ENCODE results near the gene DNAH11. TPM values are rescaled to one million over a fixed set of nuclear protein-coding genes. Genes with fewer than 3 reads are reported as not detected.
"Not testable (repeated sequence)": the region's sequence is repeated elsewhere in the genome, so short reads cannot be mapped to it uniquely, and the experiment has no call there.

DNAH11 gene
- total RNA-seq, 1 experiment from 2014 or later: 0.15 TPM

- ChIA-PET POLR2A (no interaction called here), CTCF (interaction anchor here (0.7 kb wide), 1 partner anchor 28 kb away, joined by 3 read pairs; no protein-coding TSS in a partner anchor)
- no peaks in the 10 kb centered on the region for H3K36me3 ChIP-seq (ENCODE audit: control insufficient read depth, insufficient read depth, low read length)
- in situ Hi-C loops (cut with HindIII; ENCODE audit: low pct_unique_long_range_greater_than_20kb, low sequenced_read_pairs) (no loop called here), intact Hi-C loops (cut with micrococcal nuclease; ENCODE audit: unreplicated experiment) (no loop called here)
- H3K4me3 ChIP-seq (ENCODE audit: low read depth in 2 of 2, low read length in 2 of 2): no peak overlapping the region
- no TSS peak for BruUV-seq (replicated peaks)
- ATAC-seq (peak; percentile 34; the same call in 1 of the 2 replicates), DNase-seq (ENCODE audit: low read depth, low spot score) (no peak)
- no peaks in the 10 kb centered on the region for H3K4me1 ChIP-seq (ENCODE audit: control insufficient read depth, insufficient read depth, low read length)
- TF ChIP-seq, protein P1, sequence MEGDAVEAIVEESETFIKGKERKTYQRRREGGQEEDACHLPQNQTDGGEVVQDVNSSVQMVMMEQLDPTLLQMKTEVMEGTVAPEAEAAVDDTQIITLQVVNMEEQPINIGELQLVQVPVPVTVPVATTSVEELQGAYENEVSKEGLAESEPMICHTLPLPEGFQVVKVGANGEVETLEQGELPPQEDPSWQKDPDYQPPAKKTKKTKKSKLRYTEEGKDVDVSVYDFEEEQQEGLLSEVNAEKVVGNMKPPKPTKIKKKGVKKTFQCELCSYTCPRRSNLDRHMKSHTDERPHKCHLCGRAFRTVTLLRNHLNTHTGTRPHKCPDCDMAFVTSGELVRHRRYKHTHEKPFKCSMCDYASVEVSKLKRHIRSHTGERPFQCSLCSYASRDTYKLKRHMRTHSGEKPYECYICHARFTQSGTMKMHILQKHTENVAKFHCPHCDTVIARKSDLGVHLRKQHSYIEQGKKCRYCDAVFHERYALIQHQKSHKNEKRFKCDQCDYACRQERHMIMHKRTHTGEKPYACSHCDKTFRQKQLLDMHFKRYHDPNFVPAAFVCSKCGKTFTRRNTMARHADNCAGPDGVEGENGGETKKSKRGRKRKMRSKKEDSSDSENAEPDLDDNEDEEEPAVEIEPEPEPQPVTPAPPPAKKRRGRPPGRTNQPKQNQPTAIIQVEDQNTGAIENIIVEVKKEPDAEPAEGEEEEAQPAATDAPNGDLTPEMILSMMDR (IDR thresholded peaks at IDR 0.05): no peak
- no peak for TF ChIP-seq REST (IDR thresholded peaks at IDR 0.05; ENCODE audit: insufficient read depth in 1 of 2, low read depth in 2 of 2, low read length in 1 of 2)
- TF ChIP-seq POLR2AphosphoS5 (IDR thresholded peaks at IDR 0.05; ENCODE audit: low read depth, low read length): no peak
- TF ChIP-seq SIN3A (IDR thresholded peaks at IDR 0.05; ENCODE audit: borderline replicate concordance, insufficient read depth, low read depth, low read length): no peak
- TF ChIP-seq TCF7L2 (IDR thresholded peaks at IDR 0.05; ENCODE audit: low read depth, low read length): no peak
- no peaks in the 10 kb centered on the region for H3K27me3 ChIP-seq (ENCODE audit: control insufficient read depth, insufficient read depth, low read length)
- H3K27ac ChIP-seq (ENCODE audit: low read length): no peak overlapping the region
- no peaks in the 10 kb centered on the region for H3K9me3 ChIP-seq (ENCODE audit: control insufficient read depth, insufficient read depth, low read depth, low read length)
Observed at GRCh38 chr7:21869785-21870402, 327.1 kb downstream of the DNAH11 start.

GRCh38 chr7:21883069-21883468 is 340.2 kb downstream of the DNAH11 start:
- ATAC-seq (no peak), DNase-seq (ENCODE audit: low read depth, low spot score) (no peak)
- ChIA-PET CTCF (no interaction called here), POLR2A (no interaction called here)
- intact Hi-C loops (cut with micrococcal nuclease; ENCODE audit: unreplicated experiment): no loop called here
- Histone ChIP-seq H3K9me3 (ENCODE audit: control insufficient read depth, insufficient read depth, low read depth, low read length) (no peaks in the 10 kb centered on the region), H3K27me3 (ENCODE audit: control insufficient read depth, insufficient read depth, low read length) (peaks cover 4% of the 10 kb centered on the region; the same call in 1 of the 2 replicates), H3K4me3 (ENCODE audit: low read depth in 2 of 2, low read length in 2 of 2) (no peak overlapping the region), H3K4me1 (ENCODE audit: control insufficient read depth, insufficient read depth, low read length) (no peaks in the 10 kb centered on the region), H3K36me3 (ENCODE audit: control insufficient read depth, insufficient read depth, low read length) (no peaks in the 10 kb centered on the region), H3K27ac (ENCODE audit: low read length) (no peak overlapping the region)
- BruUV-seq (replicated peaks): no TSS peak
- in situ Hi-C loops (cut with HindIII; ENCODE audit: low pct_unique_long_range_greater_than_20kb, low sequenced_read_pairs): no loop called here
- TF ChIP-seq TCF7L2 (IDR thresholded peaks at IDR 0.05; ENCODE audit: low read depth, low read length): no peak
- no peak for TF ChIP-seq REST (IDR thresholded peaks at IDR 0.05; ENCODE audit: insufficient read depth in 1 of 2, low read depth in 2 of 2, low read length in 1 of 2)
- TF ChIP-seq, protein P1 (IDR thresholded peaks at IDR 0.05): no peak; the same call in 1 of the 2 replicates
- no peak for TF ChIP-seq SIN3A (IDR thresholded peaks at IDR 0.05; ENCODE audit: borderline replicate concordance, insufficient read depth, low read depth, low read length)
- no peak for TF ChIP-seq POLR2AphosphoS5 (IDR thresholded peaks at IDR 0.05; ENCODE audit: low read depth, low read length)

DNA sequence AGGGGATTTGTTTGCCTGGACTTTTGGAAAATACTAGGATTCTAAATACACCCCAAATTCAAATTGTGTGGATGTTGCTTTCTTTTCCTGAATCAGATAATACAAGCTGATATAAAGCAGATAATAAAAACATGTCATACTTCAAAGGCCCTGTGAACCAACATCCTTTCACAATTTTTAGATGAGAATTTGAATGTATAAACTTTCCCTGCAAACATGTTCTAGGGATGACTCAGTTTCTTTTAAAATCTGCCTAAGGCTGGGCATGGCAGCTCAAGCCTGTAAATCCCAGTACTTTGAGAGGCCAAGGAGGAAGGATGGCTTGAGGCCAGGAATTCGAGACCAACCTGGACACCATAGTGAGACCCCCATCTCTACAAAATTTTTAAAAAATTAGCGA is 340.7 kb downstream of the DNAH11 start:
- H3K9me3 ChIP-seq (ENCODE audit: control insufficient read depth, insufficient read depth, low read depth, low read length); H3K4me3 ChIP-seq (ENCODE audit: low read depth in 2 of 2, low read length in 2 of 2); H3K4me1 ChIP-seq (ENCODE audit: control insufficient read depth, insufficient read depth, low read length); in situ Hi-C loops (cut with HindIII; ENCODE audit: low pct_unique_long_range_greater_than_20kb, low sequenced_read_pairs); CTCF ChIA-PET; BruUV-seq (replicated peaks); ATAC-seq; intact Hi-C loops (cut with micrococcal nuclease; ENCODE audit: unreplicated experiment); H3K27me3 ChIP-seq (ENCODE audit: control insufficient read depth, insufficient read depth, low read length); H3K27ac ChIP-seq (ENCODE audit: low read length); DNase-seq (ENCODE audit: low read depth, low spot score); POLR2A ChIA-PET; H3K36me3 ChIP-seq (ENCODE audit: control insufficient read depth, insufficient read depth, low read length): not testable (repeated sequence)

Data from Panc1 (cell line).